Iris pigment epithelial cell (primary cell): Measurements from ENCODE around the gene GBX1.

ENCODE experiments used
- DNase-seq: peaks from one replicate; pipeline ENCODE4 v3.0.0-alpha.2; 2011; ENCODE audit warnings: low read depth

The GBX1 gene

DNA sequence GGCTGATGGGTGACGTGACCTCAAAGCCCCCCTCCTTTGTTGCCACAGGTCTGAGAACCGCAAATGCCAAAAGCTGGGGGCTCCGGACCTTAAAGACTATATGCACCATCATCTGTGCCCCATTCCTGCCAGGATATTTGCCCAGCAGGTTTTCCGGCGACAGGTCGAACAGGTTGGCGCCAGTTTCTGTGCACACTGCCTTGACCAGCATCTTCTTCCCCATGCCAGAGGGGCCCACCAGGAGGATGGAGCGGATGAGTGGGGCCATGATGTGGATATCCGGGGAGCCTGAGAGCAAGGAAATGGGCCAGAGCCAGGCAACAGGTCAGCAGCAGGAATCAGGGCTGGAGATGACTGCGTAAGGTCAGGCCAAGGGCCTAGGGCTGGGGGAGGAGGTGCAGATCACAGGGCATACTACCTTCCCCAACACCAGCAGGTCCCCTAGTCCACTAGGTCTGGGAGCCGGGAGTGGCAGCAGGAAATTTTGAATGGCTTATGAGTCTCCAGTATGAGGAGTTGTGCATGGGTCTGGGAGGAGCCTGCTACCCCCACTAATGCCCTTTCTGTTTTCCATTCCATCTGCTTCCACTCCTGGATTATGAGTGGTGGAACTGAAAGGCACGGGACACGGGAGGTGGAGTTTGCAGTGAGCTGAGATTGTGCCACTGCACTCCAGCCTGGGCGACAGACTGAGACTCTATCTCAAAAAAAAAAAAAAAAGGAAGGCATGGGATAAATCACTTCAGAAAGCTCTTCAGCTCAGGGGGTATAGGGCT is 25.9 kb upstream of the GBX1 start:
- DNase-seq, result no peak

DNA sequence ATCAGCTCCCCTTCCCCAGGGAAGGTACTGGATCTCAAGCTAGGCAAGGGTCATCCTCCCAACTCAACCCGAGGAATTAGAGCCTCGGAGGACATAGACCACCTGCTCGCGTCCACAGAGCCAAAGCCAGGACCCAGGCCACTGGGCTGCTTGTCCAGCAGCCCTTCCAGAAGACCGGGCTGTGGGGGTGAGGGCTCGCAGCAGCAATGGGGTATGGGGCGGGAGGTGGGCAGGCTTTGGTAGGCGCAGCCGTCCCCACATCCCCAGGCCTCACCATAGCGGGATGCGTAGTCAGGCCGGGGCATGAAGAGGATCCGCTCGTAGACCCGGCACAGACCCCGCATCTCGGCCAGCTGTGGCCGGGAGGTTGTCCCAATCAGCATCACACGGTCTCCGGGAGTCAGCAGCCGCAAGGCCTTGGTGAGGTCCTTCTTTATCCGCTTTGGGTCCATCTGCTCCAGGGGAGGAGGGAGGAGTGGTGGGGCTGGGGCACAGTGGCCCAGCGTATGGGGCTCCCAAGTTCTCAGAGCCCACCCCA is 24.6 kb upstream of the GBX1 start:
- DNase-seq, result no peak

DNA sequence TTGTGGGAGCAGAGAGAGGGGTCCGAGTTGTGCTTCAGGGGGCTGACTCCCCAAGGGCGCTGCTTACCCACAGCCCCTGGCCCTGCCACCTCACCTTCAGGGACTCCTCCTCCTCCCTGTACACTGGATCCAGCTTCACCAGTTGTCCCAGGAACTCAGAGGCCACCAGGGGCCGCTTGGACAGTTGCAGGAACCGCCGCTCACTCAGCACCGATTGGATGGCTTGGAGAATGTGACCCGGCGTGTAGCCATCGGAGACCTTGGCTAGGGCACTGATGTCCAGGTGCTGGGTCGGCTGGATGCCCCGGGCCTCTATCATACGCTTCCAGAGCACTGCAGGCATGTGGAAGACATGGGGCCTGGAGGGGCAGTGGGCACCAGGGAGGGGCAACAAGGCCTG is 24.1 kb upstream of the GBX1 start:
- DNase-seq, result no peak

DNA sequence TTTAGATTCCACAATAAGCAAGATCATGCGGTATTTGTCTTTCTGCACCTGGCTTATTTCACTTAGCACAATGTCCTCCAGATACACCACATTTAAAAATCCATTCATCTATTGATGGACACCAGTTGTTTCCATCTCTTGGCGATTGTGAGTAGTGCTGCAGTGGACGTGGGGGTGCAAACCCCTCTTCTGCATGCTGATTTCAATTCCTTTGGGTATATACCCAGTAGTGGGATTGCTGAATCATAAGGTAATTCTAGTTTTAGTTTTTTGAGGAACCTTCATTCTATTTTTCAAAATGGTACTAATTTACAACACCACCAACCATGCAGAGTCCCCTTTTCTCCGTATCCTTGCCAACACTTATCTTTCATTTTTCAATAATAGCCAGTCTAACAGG is 21.5 kb upstream of the GBX1 start:
- no peak for DNase-seq

DNA sequence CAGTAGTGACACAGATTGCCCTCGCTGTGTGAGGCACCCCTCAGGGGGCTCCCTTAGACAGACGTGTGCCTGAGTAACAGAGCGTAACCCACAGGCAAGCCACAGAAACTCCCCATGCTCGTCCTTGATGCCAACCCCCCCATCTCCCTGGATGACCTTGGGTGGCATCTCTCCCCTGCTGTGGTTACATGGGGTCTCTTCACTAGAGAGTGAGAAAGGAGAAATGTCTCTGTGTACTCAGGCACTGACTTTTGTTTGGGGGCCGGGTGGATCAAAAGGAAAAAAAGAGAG is 20.7 kb upstream of the GBX1 start:
- no peak for DNase-seq

DNA sequence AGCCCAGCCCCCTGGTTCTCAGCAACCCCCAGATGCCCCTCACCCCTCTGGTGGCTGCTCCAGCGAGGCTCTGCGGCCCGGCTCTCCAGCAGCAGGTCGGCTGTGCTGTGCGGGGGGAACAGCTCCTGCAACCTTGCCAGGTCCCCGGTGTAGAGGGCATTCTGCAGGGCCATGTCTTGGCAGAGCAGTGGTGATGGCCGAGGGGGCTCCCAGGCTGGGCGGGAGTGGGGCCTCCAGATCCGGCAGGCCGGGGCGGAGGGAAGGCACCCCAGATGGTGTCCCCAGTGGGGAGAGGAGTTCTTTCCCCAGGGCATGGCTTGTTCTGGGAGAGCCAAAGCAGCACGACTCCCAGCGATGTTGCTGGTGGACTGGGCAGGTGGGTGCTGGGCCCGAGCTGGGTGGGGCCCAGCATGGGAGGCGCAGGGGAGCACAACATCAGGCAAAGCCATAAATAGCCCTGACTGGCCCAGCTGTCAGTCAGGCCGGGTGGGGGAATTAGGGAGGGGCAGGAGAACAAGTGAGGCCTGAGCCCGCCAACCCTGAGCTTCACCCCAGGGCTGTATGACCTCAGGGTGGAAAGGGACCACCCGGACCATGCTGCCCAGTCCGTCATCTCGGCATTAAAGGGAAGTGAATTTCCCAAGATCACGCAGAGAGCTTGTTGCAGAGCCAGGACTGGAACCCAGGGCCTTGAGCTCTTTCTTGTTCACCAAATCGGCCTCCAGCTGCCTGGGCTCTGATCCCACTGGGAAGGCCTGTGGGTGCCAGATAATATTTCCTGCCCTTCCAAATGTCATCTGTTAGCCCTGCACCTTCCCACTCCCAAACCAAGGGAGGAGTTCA is 20.1 kb upstream of the GBX1 start:
- no peak for DNase-seq

DNA sequence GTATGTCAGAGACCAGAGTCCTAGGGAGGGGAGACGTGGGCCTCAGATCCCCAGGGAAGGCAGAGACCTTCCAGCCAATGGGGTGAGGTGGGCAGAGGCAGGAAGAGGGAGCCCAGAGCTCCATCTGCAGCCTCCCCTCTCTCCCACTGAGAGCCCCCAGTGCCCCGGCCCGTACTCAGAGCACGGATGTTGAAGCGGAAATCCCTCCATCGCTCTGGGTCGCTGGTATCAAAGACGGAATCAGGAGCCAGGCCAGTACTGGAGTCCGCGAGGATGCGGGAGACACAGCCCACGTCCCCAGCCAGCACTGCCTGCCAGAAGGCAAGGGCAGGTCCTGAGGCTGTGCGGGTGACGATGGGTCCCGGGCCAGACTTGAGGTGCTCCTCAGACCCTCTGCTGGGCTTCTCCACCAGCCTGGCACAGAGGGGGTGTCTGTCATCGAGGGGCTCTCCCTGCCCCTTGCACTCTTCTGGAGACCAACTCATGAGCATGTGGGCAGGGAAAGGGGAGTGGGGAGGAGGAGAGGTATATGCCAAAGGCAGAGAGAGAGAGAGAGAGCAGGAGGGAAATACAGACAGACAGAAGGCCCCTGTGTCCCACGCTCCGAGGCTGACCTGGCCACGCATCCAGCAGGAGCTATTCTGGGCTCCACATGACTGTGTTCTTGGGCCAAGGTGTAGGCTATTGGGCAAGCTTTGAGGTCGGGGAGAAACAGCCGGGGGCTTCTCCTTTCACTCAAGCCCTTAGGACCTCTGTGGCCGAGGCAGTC is 19.3 kb upstream of the GBX1 start, which contains the start of gene ASB10:
TSS of gene ASB10 (minus strand) at position 611 of the 769 bp plus-strand sequence. CDS start at position 491, 120 bp downstream.
- no peak for DNase-seq

DNA sequence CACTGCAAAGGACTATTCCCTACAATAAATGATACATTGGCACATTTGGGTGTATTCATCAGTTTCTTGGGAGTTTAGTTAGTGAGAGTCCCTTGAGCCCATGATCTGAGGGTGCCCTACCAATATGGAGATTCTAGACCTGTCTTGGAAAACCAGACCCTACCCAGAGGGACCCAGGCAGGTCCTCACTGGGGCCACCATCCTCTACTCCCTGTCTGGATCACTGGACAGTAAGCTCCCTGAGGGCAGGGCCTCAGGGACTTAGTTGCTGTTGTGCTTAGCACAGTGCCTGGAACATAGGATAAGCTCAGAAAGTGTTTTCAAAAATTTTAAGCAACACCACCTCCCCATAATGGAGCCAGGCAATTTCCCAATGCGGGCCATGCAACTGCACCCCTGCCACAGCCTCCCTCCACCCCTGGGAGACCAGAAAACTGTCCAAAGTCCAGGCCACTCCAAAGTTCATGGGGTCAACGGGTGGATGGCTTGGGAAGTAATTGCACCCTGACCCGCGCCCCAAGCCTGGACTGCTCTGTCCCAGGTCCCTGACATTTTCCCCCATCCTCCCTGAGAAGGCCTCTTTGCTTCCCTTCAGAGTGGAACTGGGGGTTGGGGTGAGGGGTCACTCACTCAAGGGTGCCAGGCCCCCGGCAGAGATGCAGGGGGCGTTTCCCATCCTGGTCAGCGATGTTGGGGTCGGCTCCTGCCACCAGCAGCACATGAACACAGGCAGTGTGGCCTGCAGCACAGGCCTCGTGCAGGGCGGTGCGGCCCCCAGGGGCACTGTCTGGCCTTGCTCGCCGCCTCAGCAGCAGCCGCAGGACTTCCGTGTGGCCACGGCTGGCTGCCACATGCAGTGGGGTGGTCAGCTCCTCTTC is 18.5 kb upstream of the GBX1 start:
- no peak for DNase-seq

DNA sequence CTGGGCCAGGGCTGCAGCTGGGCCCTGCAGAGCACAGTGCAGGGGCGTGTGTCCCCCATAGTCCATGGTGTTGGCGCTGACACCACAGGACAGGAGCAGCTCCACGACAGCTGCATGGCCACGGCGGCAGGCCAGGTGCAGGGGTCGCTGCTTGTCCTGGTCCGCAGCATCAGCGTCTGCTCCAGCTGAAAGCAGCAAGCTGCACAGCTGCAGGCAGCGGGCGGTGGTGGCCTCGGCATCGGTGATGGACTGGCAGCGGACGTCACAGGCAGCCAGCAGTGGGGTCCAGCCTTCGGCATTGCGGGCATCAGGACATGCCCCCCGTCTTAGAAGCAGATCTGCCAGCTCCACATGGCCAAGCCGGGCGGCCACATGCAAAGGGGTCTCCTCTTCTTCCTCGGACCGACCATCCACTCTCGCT is 13.5 kb upstream of the GBX1 start:
- no peak for DNase-seq

DNA sequence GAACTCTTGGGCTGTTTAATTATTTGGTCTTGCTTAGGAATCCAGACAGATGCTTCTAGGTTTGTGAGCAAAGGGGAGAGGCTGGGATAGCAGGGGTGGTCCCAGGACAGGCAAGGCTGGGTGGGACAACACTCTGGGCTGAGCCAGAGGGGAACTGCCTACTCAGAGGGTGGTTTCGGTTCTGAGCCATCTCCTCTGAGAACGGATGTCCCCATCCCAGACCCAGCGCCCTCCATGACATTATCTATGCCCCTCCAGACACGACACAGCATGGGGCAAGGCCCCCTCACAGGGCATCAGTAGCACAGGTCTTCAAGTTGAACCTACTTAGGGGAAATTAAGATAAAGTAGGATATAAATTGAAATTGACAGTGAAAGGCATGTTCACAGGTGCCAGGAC is 12.5 kb upstream of the GBX1 start:
- DNase-seq, result no peak

DNA sequence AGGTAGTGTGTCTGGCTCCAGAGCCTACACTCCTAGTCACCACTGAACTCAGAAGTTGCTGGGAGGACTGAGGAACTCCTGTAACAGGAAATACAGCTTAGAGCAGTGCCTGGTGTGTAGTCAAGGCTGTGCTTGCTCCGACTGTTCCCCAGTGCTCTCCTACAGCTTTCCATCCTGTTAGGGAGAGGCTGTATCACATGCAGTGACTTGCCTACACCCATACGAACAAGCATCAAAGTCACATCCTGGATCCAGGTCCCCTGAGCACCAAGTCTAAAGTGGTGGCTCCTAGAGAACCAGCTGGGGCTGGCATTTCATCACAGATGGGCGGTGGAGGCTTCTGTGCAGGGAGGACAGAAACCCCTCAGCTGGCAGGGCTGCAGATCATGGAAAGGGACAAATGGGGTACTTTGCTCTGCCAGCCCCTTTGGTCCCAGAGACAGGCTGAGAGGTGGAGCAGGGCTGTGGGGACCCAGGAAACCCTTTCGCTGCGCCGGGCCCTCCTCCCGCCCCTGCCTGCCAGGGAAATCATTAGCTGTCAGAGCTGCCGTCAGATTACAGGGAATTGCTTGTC is 11.9 kb upstream of the GBX1 start:
- DNase-seq, result no peak

DNA sequence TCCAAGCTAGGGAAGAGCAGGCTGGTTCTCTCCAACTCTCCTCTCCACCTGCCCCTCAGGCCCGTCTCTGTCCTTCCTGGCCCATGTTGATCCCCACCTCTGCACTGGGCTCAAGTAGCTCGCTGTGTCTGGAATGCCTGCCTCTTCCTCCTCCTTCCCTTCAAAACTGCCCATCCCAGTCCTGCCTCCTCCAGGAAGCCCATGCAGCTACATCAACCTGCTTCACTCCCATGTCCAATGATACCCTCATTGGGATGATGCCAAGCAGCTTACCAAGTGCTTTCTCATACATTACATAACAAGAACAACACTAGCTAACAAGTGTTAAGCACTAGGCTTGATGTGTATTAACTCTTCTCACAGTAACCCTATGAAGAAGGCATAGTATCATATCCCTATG is 11.3 kb upstream of the GBX1 start:
- no peak for DNase-seq

DNA sequence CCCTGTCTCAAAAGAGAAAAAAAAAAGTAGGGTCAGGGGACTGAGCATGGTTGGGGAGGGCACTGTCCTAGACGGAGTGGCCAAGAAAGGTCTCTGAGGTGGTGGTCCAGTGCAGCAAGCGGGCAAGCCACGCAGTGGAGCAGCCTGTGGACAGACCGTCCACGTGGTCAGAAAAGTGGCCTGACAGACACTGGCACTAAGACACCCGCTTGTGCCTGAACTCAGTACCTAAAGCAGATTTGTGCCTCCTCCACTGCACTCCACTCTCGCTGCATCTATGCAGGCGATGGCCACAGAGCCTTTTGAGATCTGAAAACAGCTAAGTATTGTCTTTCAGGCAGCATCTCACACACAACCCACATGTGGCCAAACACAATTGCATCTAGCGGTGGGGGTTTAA is 10.7 kb upstream of the GBX1 start:
- DNase-seq, result no peak

DNA sequence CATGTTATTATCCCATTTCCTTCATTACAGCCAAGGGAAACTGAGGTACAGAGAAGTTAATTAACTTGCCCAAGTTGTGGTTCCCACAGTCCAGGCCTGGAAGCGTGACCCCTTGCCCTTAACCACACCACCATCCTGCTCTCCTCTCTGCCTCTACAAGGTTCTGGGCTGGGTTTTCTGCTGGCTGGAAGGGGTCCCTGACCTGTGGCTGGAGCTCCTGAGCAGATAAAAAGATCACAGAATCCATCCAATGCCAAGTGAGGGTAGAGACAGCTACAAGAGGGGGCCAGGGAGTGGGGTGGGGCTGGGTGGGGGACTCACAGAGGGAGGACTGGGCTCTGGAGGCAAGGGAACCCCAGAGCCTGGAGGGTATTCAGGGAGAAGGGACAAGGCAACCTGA is 9.8 kb upstream of the GBX1 start:
- no peak for DNase-seq

DNA sequence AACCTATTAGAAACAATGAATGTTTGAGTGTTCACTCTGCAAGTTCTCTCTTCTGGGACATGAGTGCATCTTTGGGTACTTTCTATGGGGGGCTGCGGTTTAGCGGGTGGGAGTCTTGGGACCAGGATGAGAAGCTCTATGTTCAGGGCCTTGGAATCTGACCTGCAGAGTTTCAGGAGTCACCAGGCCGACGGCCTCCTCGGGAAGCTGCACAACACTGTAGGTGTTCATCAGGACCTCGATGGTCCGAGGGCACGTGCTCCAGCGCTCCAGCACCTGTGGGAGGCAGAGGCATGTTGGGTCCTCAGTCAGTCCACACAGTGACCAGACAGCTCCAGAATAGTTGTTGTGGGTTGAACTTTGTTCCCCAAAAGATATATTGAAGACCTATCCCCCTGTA is 8.9 kb upstream of the GBX1 start:
- no peak for DNase-seq

DNA sequence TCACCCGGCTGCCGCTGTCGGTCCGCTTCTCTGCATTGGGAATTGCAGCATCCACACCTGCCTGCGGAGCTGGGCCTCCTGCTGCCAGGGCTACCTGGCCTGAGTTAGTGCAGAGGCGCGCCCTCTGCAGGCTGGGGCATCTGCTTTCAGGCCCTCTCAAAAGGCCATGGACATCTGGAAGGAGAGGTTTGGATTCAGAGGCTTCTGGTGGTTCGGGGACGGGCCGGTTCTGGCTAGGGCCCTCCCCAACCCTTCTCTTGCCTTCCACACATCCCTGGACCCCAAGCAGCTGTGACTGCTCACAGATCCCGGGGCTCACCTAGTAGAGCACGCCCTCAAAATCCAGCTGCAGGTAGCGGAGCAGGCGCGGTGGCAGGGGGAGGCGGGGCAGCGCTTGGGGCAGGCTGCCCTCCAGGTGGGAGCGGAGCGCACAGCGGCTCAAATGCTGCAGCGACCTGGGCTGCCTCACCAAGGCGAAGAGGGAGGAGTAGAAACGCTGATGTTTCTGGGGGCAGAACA is 8.4 kb upstream of the GBX1 start:
- no peak for DNase-seq

DNA sequence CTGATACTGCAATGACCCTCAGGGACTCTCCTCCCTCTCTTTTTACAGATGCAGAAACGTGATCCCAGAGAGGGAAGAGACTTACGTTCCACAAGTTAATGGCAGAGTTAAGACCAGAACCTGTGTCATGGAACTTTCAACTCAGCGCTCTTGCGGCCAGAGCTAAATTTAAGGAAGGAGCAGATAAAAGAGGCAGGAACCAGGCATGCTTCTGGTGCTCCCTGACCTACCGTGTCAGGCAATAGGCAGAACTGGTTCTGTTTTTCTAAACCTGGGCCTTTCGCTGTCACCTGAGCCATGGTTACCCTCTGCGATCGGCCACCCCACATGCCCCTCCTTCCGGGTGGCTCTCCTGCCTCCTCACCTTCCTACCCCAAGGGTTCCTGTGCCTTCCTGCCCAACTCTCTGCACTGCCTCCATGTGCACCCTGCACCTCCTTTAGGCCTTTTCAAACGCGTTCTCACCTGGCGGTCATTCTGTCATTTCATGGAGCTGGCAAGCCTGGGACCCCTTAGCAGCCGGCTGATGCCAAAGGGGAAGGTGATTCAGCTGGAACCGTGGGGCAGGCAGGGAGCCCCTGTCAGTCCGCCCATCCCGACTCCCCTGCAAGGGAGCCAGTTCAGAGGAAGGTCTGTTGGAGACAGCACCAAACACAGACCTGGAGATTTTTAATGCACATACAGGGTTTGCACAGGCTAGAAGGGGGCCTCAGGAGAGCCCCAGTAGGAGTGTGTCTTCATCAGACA is 7.7 kb upstream of the GBX1 start:
- no peak for DNase-seq

DNA sequence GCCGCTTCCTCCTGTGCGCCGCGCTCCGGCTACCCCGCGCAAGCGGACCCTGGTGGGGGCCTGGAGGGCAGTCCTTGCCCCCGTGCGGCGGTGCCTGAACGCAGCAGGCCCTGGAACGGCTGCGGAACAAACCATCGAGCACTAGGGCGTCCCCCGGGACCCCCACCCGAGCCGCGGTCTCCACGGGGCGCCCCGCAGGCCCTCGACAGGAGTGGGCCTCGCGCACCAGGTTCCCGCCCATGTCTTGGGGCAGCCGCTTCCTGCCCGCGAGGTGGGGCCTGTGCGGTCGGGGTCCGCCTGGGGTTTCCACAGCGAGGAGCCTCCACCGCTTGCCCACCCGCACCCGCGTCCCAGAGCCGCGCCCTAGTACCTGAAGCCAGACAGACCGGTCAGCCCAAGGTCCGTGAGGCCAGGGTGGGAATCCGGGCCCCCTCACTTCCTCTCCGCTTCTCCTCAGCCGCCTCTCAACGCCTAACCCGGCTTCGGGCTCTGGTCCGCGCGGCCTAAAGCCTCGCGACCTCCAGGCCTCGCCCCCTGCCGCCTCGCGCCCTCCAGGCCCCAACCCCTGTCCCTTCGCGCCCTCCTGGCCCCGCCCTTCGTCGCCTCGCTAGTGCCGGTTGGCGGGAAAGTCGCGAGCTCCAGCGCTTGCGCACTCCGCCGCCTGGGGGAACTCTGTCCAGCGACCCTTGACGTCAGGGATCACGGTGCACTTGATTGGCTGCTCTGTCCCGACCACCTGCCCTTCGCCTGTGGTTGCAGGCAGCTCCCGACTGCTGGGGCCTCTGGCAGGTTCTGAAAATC is 7.0 kb upstream of the GBX1 start:
- DNase-seq, result peak; percentile 36
